Type B pancreatic cell (in vitro differentiated cells): ENCODE measurements around the gene MSH3. TPM values are rescaled to one million over a fixed set of nuclear protein-coding genes. Genes with fewer than 3 reads are reported as not detected.
"Not testable (repeated sequence)": the region's sequence is repeated elsewhere in the genome, so short reads cannot be mapped to it uniquely, and the experiment has no call there.

Source experiments
- DNase-seq: peaks from one replicate; pipeline ENCODE4 v3.0.0; 2021; ENCODE audit warnings: mixed read lengths; ENCODE audit not compliant: unreplicated experiment; ENCODE audit errors: extremely low spot score
- H3K27ac Mint-ChIP-seq: 2 replicates; pipeline ENCODE4 v1.8.0; 2021; ENCODE audit warnings: mild to moderate bottlenecking, mixed read lengths
- H3K27me3 Mint-ChIP-seq: 2 replicates; pipeline ENCODE4 v1.8.0; 2021; ENCODE audit warnings: mixed read lengths
- H3K36me3 Mint-ChIP-seq: 2 replicates; pipeline ENCODE4 v1.8.0; 2021; ENCODE audit warnings: mixed read lengths
- H3K4me1 Mint-ChIP-seq: one replicate; pipeline ENCODE4 v1.8.0; 2021; ENCODE audit warnings: mixed read lengths; ENCODE audit not compliant: unreplicated experiment
- H3K4me3 Mint-ChIP-seq: 2 replicates; pipeline ENCODE4 v1.8.0; 2021; ENCODE audit warnings: mild to moderate bottlenecking, mixed read lengths
- H3K9me3 Mint-ChIP-seq: 2 replicates; pipeline ENCODE4 v1.8.0; 2021; ENCODE audit warnings: mixed read lengths
- CTCF ChIP-seq: fragments of 200-600 bp; sonication (generic); conservative IDR thresholded peaks from 2 replicates; pipeline ENCODE4 v1.5.0; 2021; ENCODE audit warnings: antibody characterized with exemption, mild to moderate bottlenecking
- total RNA-seq: library from RNA; stranded (reverse); gene quantifications from 2 replicates; pipeline ENCODE4 v1.2.1, GENCODE V29; 2021; ENCODE audit warnings: low replicate concordance

Gene MSH3
- total RNA-seq, 1 donor from 2014 or later, result 13.9 TPM

GRCh38 chr5:80837679-80838078 lies 183.2 kb downstream of the MSH3 start:
- H3K27ac Mint-ChIP-seq, result no peak overlapping the region
- peaks cover 4% of the 10 kb centered on the region for H3K36me3 Mint-ChIP-seq
- no peaks in the 10 kb centered on the region for H3K27me3 Mint-ChIP-seq
- DNase-seq, result no peak
- no peak overlapping the region for H3K4me3 Mint-ChIP-seq
- no peaks in the 10 kb centered on the region for H3K4me1 Mint-ChIP-seq
- TF ChIP-seq CTCF, result no peak
- no peaks in the 10 kb centered on the region for H3K9me3 Mint-ChIP-seq

GRCh38 chr5:80841026-80841797 lies 186.8 kb downstream of the MSH3 start:
- not testable (repeated sequence) for H3K27ac Mint-ChIP-seq, H3K4me3 Mint-ChIP-seq, DNase-seq, H3K27me3 Mint-ChIP-seq, H3K36me3 Mint-ChIP-seq, H3K9me3 Mint-ChIP-seq, H3K4me1 Mint-ChIP-seq

- not testable (repeated sequence) for DNase-seq, H3K4me1 Mint-ChIP-seq, H3K27me3 Mint-ChIP-seq, H3K4me3 Mint-ChIP-seq, H3K27ac Mint-ChIP-seq
- H3K36me3 Mint-ChIP-seq, result peaks cover 26% of the 10 kb centered on the region
- peaks cover 13% of the 10 kb centered on the region for H3K9me3 Mint-ChIP-seq
Observed at GRCh38 chr5:80846422-80846821, 192.0 kb downstream of the MSH3 start.

GRCh38 chr5:80850168-80850567 lies 195.7 kb downstream of the MSH3 start:
- H3K27ac Mint-ChIP-seq, H3K4me1 Mint-ChIP-seq, H3K9me3 Mint-ChIP-seq, H3K27me3 Mint-ChIP-seq, DNase-seq, H3K4me3 Mint-ChIP-seq: not testable (repeated sequence)
- peaks cover 26% of the 10 kb centered on the region for H3K36me3 Mint-ChIP-seq

GRCh38 chr5:80852331-80853245 lies 198.1 kb downstream of the MSH3 start:
- DNase-seq, result no peak
- peaks cover 37% of the 10 kb centered on the region for H3K36me3 Mint-ChIP-seq
- no peaks in the 10 kb centered on the region for H3K27me3 Mint-ChIP-seq
- H3K4me1 Mint-ChIP-seq, result no peaks in the 10 kb centered on the region
- H3K9me3 Mint-ChIP-seq, result peaks cover 8% of the 10 kb centered on the region
- no peak overlapping the region for H3K4me3 Mint-ChIP-seq
- TF ChIP-seq CTCF, result no peak
- H3K27ac Mint-ChIP-seq, result no peak overlapping the region

- peaks cover 37% of the 10 kb centered on the region for H3K36me3 Mint-ChIP-seq
- DNase-seq, result no peak
- peaks cover 5% of the 10 kb centered on the region for H3K9me3 Mint-ChIP-seq
- H3K4me3 Mint-ChIP-seq, result no peak overlapping the region
- H3K27ac Mint-ChIP-seq, result no peak overlapping the region
- H3K27me3 Mint-ChIP-seq, result no peaks in the 10 kb centered on the region
- no peak for TF ChIP-seq CTCF
- no peaks in the 10 kb centered on the region for H3K4me1 Mint-ChIP-seq
Observed at GRCh38 chr5:80853413-80853812, 199.0 kb downstream of the MSH3 start.

- Mint-ChIP-seq H3K27ac (no peak overlapping the region), H3K36me3 (peaks cover 36% of the 10 kb centered on the region), H3K4me3 (no peak overlapping the region), H3K27me3 (no peaks in the 10 kb centered on the region), H3K9me3 (peaks cover 4% of the 10 kb centered on the region), H3K4me1 (no peaks in the 10 kb centered on the region)
- TF ChIP-seq CTCF, result no peak
- no peak for DNase-seq
Observed at GRCh38 chr5:80854583-80854982, 200.1 kb downstream of the MSH3 start.
